Neuronal stem cell (in vitro differentiated cells): ENCODE data around the gene RBM4. TPM values are rescaled to one million over a fixed set of nuclear protein-coding genes. Genes with fewer than 3 reads are reported as not detected.

Experiments
- DNase-seq: peaks from one replicate; pipeline ENCODE4 v3.0.0-alpha.2; 2013; ENCODE audit warnings: low spot score
- H2AFZ ChIP-seq: one replicate; pipeline ENCODE4 v1.6.1; 2013; ENCODE audit warnings: mild to moderate bottlenecking, low read length, inconsistent platforms
- H2AK5ac ChIP-seq: 2 replicates; pipeline ENCODE4 v1.6.1; 2013; ENCODE audit warnings: low read depth, mild to moderate bottlenecking, inconsistent platforms, low read length, moderate library complexity, mixed read lengths
- H2BK120ac ChIP-seq: 2 replicates; pipeline ENCODE4 v1.6.1; 2013; ENCODE audit warnings: low read depth, mild to moderate bottlenecking, inconsistent platforms, low read length, moderate library complexity, mixed read lengths
- H2BK12ac ChIP-seq: one replicate; pipeline ENCODE4 v1.6.1; 2013; ENCODE audit warnings: low read length, inconsistent platforms
- H2BK15ac ChIP-seq: 2 replicates; pipeline ENCODE4 v1.6.1; 2013; ENCODE audit warnings: mild to moderate bottlenecking, low read length, inconsistent platforms, mixed read lengths
- H2BK5ac ChIP-seq: one replicate; pipeline ENCODE4 v1.6.1; 2013; ENCODE audit warnings: inconsistent platforms, mild to moderate bottlenecking, low read length, moderate library complexity
- H3K14ac ChIP-seq: one replicate; pipeline ENCODE4 v1.6.1; 2013; ENCODE audit warnings: low read length, inconsistent platforms
- H3K18ac ChIP-seq: 2 replicates; pipeline ENCODE4 v1.6.1; 2013; ENCODE audit warnings: low read length, inconsistent platforms
- H3K23ac ChIP-seq: 2 replicates; pipeline ENCODE4 v1.6.1; 2013; ENCODE audit warnings: low read depth, mild to moderate bottlenecking, mixed read lengths, low read length, inconsistent platforms; ENCODE audit not compliant: poor library complexity
- H3K27ac ChIP-seq: replicated peaks from 3 replicates; pipeline ENCODE4 v1.5.1; 2013; ENCODE audit warnings: low read length, inconsistent platforms
- H3K27me3 ChIP-seq, 3 experiments: 2 replicates each; pipeline ENCODE4 v1.6.1; 2013; ENCODE audit warnings: low read length in 3 of 3, mild to moderate bottlenecking in 2 of 3, inconsistent platforms in 1 of 3, low read depth in 1 of 3, mixed read lengths in 1 of 3, moderate library complexity in 1 of 3; ENCODE audit not compliant: control insufficient read depth in 3 of 3, insufficient read depth in 3 of 3
- H3K36me3 ChIP-seq, 2 donors: replicated peaks in 1 of 2; 2 replicates each; pipeline ENCODE4 v1.6.1; 2013; ENCODE audit warnings: low read length in 2 of 2; ENCODE audit not compliant: control insufficient read depth in 2 of 2, insufficient read depth in 2 of 2
- H3K4ac ChIP-seq: 2 replicates; pipeline ENCODE4 v1.6.1; 2013; ENCODE audit warnings: inconsistent platforms, mild to moderate bottlenecking, low read length, moderate library complexity
- H3K4me1 ChIP-seq, 2 donors: 1 replicate in 1 of 2; 2 replicates in 1 of 2; pipeline ENCODE4 v1.6.1; 2013; ENCODE audit warnings: low read length in 2 of 2, low read depth in 1 of 2; ENCODE audit not compliant: control insufficient read depth in 2 of 2, insufficient read depth in 1 of 2
- H3K4me2 ChIP-seq: one replicate; pipeline ENCODE4 v1.6.1; 2013; ENCODE audit warnings: mild to moderate bottlenecking, low read length, inconsistent platforms; ENCODE audit not compliant: insufficient read depth, poor library complexity, severe bottlenecking
- H3K4me3 ChIP-seq, 2 donors: 2 replicates each; pipeline ENCODE4 v1.5.1; 2013; ENCODE audit warnings: low read length in 2 of 2, mild to moderate bottlenecking in 2 of 2, inconsistent platforms in 1 of 2, moderate library complexity in 1 of 2
- H3K79me1 ChIP-seq: one replicate; pipeline ENCODE4 v1.6.1; 2013; ENCODE audit warnings: low read depth, mild to moderate bottlenecking, inconsistent platforms, low read length, moderate library complexity
- H3K9ac ChIP-seq: one replicate; pipeline ENCODE4 v1.6.1; 2013; ENCODE audit warnings: mild to moderate bottlenecking, low read depth, low read length, inconsistent platforms; ENCODE audit not compliant: poor library complexity
- H3K9me3 ChIP-seq, 2 donors: replicated peaks in 1 of 2; 2 replicates each; pipeline versions ENCODE3 to v1.6.1; 2013; ENCODE audit warnings: low read length in 2 of 2, mild to moderate bottlenecking in 2 of 2, inconsistent platforms in 1 of 2, low read depth in 1 of 2, mixed read lengths in 1 of 2, moderate library complexity in 1 of 2; ENCODE audit not compliant: control insufficient read depth in 2 of 2, insufficient read depth in 1 of 2
- H4K8ac ChIP-seq: one replicate; pipeline ENCODE4 v1.6.1; 2013; ENCODE audit warnings: low read depth, mild to moderate bottlenecking, inconsistent platforms, low read length, moderate library complexity
- H4K91ac ChIP-seq: one replicate; pipeline ENCODE4 v1.6.1; 2013; ENCODE audit warnings: low read length, low read depth, mild to moderate bottlenecking, inconsistent platforms; ENCODE audit not compliant: poor library complexity
- WGBS, 2 donors: extraction: QIAGEN DNeasy Blood & Tissue Kit; methylation state at CpG; one replicate each; pipeline ENCODE4 v1.1.7; 2013; ENCODE audit warnings: missing lambda C conversion rate in 2 of 2, mixed read lengths in 1 of 2; ENCODE audit not compliant: insufficient read length in 2 of 2, insufficient replicate concordance in 1 of 2; ENCODE audit errors: extremely low coverage in 2 of 2; 5-methylcytosine and 5-hydroxymethylcytosine counted together
- small RNA-seq: library from polyadenylated mRNA; stranded (forward); fragments of <200 nt; extraction: miRNeasy Mini kit (QIAGEN cat#:217004); gene quantifications from one replicate; pipeline ENCODE3, GENCODE V24; 2013; ENCODE audit not compliant: insufficient read depth

The RBM4 gene

GRCh38 chr11:66693356-66694055 lies 55.0 kb downstream of the RBM4 start:
- Histone ChIP-seq H3K14ac (no peak overlapping the region), H3K9ac (no peak overlapping the region), H2AFZ (no peak overlapping the region), H3K4me1 (no peaks in the 10 kb centered on the region), H2AK5ac (no peak overlapping the region), H3K36me3 (peaks cover 61 to 84% of the 10 kb centered on the region in 2 donors), H4K8ac (no peak overlapping the region), H3K23ac (peak overlapping the region; percentile 74), H2BK5ac (no peak overlapping the region), H3K4ac (no peak overlapping the region), H2BK12ac (no peak overlapping the region), H3K9me3 (peaks cover 0 to 4% of the 10 kb centered on the region in 2 donors), H2BK15ac (no peak overlapping the region), H3K27ac (no peak overlapping the region), H3K4me2 (no peak overlapping the region), H4K91ac (no peak overlapping the region), H3K4me3 (no peak overlapping the region), H3K18ac (no peak overlapping the region), H3K27me3 (no peaks in the 10 kb centered on the region), H2BK120ac (no peak overlapping the region), H3K79me1 (peaks cover 5% of the 10 kb centered on the region)
- no CpG with 5 or more reads among the region's 15 CpGs for WGBS, 2 donors
- DNase-seq: no peak

GRCh38 chr11:66694056-66694410 lies 55.5 kb downstream of the RBM4 start:
- Histone ChIP-seq H3K36me3 (peaks cover 61 to 84% of the 10 kb centered on the region in 2 donors), H3K18ac (no peak overlapping the region), H4K8ac (no peak overlapping the region), H2BK12ac (no peak overlapping the region), H3K4ac (no peak overlapping the region), H2BK5ac (no peak overlapping the region), H3K9ac (no peak overlapping the region), H3K9me3 (peaks cover 0 to 4% of the 10 kb centered on the region in 2 donors), H3K4me3 (no peak overlapping the region), H3K23ac (no peak overlapping the region), H3K79me1 (peaks cover 5% of the 10 kb centered on the region), H3K27me3 (no peaks in the 10 kb centered on the region), H3K4me1 (no peaks in the 10 kb centered on the region), H3K27ac (no peak overlapping the region), H2AK5ac (no peak overlapping the region), H4K91ac (no peak overlapping the region), H2AFZ (no peak overlapping the region), H3K4me2 (no peak overlapping the region), H3K14ac (no peak overlapping the region), H2BK120ac (no peak overlapping the region), H2BK15ac (no peak overlapping the region)
- DNase-seq: no peak
- WGBS, 2 donors: no CpG with 5 or more reads among the region's 13 CpGs

GRCh38 chr11:66694732-66695207 lies 56.3 kb downstream of the RBM4 start:
- no peak overlapping the region for H2BK120ac ChIP-seq
- peak overlapping the region; percentile 58 for H2AFZ ChIP-seq
- no peak overlapping the region for H4K8ac ChIP-seq
- no peak overlapping the region for H3K9ac ChIP-seq
- WGBS, 2 donors: no CpG with 5 or more reads among the region's 6 CpGs
- no peak overlapping the region for H3K23ac ChIP-seq
- H3K79me1 ChIP-seq: peaks cover 4% of the 10 kb centered on the region
- H3K18ac ChIP-seq: no peak overlapping the region
- no peak overlapping the region for H2BK15ac ChIP-seq
- no peak overlapping the region for H2BK12ac ChIP-seq
- peaks cover 64 to 86% of the 10 kb centered on the region in 2 donors for H3K36me3 ChIP-seq
- no peak overlapping the region for H3K4me3 ChIP-seq
- H4K91ac ChIP-seq: no peak overlapping the region
- no peak overlapping the region for H2AK5ac ChIP-seq
- H3K27ac ChIP-seq: peak overlapping the region; percentile 59
- no peak overlapping the region for H3K4ac ChIP-seq
- DNase-seq: peak; percentile 92
- no peak overlapping the region for H3K14ac ChIP-seq
- H2BK5ac ChIP-seq: no peak overlapping the region
- no peaks in the 10 kb centered on the region for H3K4me1 ChIP-seq
- H3K4me2 ChIP-seq: no peak overlapping the region
- H3K9me3 ChIP-seq: peaks cover 0 to 6% of the 10 kb centered on the region in 2 donors
- no peaks in the 10 kb centered on the region for H3K27me3 ChIP-seq

Small RNA genes lying within 50 kb of the gene (small RNA-seq; reads per million reads assigned to genes)
- gene RNU4-39P: not detected
